GM23248 (cell line): ENCODE results near the gene KCNJ6. TPM values are rescaled to one million over a fixed set of nuclear protein-coding genes. Genes with fewer than 3 reads are reported as not detected.

Experiments used
- DNase-seq: peaks from one replicate; pipeline ENCODE4 v3.0.0-alpha.2; 2015
- H2AFZ ChIP-seq: fragments of 200-600 bp; sonication (generic); 2 replicates; pipeline ENCODE4 v1.6.1; 2016; ENCODE audit warnings: antibody characterized with exemption
- H3F3A ChIP-seq: fragments of 200-600 bp; sonication (generic); 2 replicates; pipeline ENCODE4 v1.6.1; 2016; ENCODE audit warnings: mild to moderate bottlenecking, antibody characterized with exemption, mixed run types; ENCODE audit not compliant: insufficient read depth
- H3K27ac ChIP-seq: fragments of 200-600 bp; sonication (generic); 2 replicates; pipeline ENCODE4 v1.5.1; 2016; ENCODE audit warnings: mild to moderate bottlenecking
- H3K27me3 ChIP-seq: fragments of 200-600 bp; sonication (generic); replicated peaks from 2 replicates; pipeline ENCODE4 v1.6.1; 2016; ENCODE audit warnings: mild to moderate bottlenecking; ENCODE audit not compliant: insufficient read depth
- H3K36me3 ChIP-seq: fragments of 200-600 bp; sonication (generic); 2 replicates; pipeline ENCODE4 v1.6.1; 2016; ENCODE audit warnings: low read depth, mild to moderate bottlenecking
- H3K4me1 ChIP-seq: fragments of 200-600 bp; sonication (generic); 2 replicates; pipeline ENCODE4 v1.6.1; 2016; ENCODE audit warnings: mild to moderate bottlenecking; ENCODE audit not compliant: insufficient read depth
- H3K4me2 ChIP-seq: fragments of 200-600 bp; sonication (generic); one replicate; pipeline ENCODE4 v1.6.1; 2016; ENCODE audit warnings: mild to moderate bottlenecking; ENCODE audit not compliant: unreplicated experiment
- H3K4me3 ChIP-seq: fragments of 200-600 bp; sonication (generic); 2 replicates; pipeline ENCODE4 v1.5.1; 2016; ENCODE audit warnings: mild to moderate bottlenecking
- H3K79me2 ChIP-seq: fragments of 200-600 bp; sonication (generic); 2 replicates; pipeline ENCODE4 v1.6.1; 2016; ENCODE audit warnings: mild to moderate bottlenecking; ENCODE audit not compliant: insufficient read depth
- H3K9ac ChIP-seq: fragments of 200-600 bp; sonication (generic); 2 replicates; pipeline ENCODE4 v1.6.1; 2016; ENCODE audit warnings: mild to moderate bottlenecking
- H3K9me2 ChIP-seq: fragments of 200-600 bp; sonication (generic); 2 replicates; pipeline ENCODE4 v1.6.1; 2016; ENCODE audit warnings: mixed run types, mild to moderate bottlenecking, moderate library complexity; ENCODE audit not compliant: insufficient read depth
- H3K9me3 ChIP-seq: fragments of 200-600 bp; sonication (generic); one replicate; pipeline ENCODE4 v1.6.1; 2017; ENCODE audit warnings: low read depth
- H4K20me1 ChIP-seq: fragments of 200-600 bp; sonication (generic); 2 replicates; pipeline ENCODE4 v1.6.0; 2016; ENCODE audit not compliant: insufficient read depth
- EZH2 ChIP-seq: fragments of 200-600 bp; sonication (generic); IDR thresholded peaks from 2 replicates; pipeline ENCODE4 v1.6.1; 2018; ENCODE audit warnings: antibody characterized with exemption, mild to moderate bottlenecking; ENCODE audit not compliant: insufficient read depth, poor library complexity, severe bottlenecking
- EZH2phosphoT487 ChIP-seq: fragments of 200-600 bp; sonication (generic); IDR thresholded peaks from 2 replicates; pipeline ENCODE4 v1.6.1; 2018; ENCODE audit warnings: antibody characterized with exemption, moderate library complexity, mild to moderate bottlenecking, low read depth; ENCODE audit not compliant: insufficient read depth
- WGBS, 2 experiments: methylation state at CpG; one replicate each; pipeline ENCODE4 v1.1.6; 2015 to 2017; ENCODE audit warnings: low lambda C conversion rate in 2 of 2, low coverage in 1 of 2; ENCODE audit errors: missing lambda C conversion rate in 2 of 2; 5-methylcytosine and 5-hydroxymethylcytosine counted together
- in situ Hi-C: fragments of 300-500 bp; cut with MboI; formaldehyde crosslinking; loops from 2 replicates; pipeline ENCODE4 v1.15.0; 2020
- polyA plus RNA-seq: library from polyadenylated mRNA; unstranded; fragments of >200 nt; fragmentation: Nextera tagmentation; extraction: Ambion mirVana; gene quantifications from 2 replicates; pipeline ENCODE4 v1.2.1, GENCODE V29; 2016
- total RNA-seq: library from RNA; depleted of rRNA; stranded (reverse); fragments of >200 nt; shearing (Covaris generic); gene quantifications from 2 replicates; pipeline ENCODE4 v1.2.3, GENCODE V29; 2014

Gene KCNJ6
- total and polyA plus RNA-seq, 2 experiments from 2014 or later, result 0.11 TPM; not detected in 1

DNA sequence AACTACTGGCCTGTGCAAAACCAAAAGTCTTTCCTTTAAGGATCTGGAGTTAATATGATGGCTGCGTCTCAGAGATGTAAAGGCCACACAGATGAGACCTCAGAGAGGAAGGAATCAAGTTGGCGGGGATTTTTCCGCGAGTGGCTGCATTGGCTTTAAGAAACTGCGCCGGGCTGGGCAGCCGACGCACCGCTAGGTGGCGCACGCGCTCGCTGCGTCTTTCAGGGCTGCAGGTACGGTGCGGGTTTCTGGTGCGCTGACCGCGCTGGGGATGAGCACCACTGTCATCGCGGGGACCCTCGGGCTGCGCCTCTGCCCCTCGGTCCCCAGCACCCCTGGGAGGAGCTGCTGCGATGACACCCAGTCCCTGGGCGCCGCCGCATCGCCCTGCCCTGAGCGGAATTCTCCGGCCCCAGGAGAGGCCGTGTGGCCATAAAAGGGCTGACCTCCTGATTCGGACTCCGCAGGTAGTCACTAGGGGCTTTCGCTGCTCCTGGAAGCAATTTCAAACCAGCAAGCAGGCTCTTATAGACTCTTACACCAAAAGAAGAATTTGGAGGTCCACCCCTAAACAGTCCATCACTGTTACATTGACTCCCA, 241.0 kb downstream of the KCNJ6 start:
- H2AFZ ChIP-seq, result no peak overlapping the region
- peaks cover 11% of the 10 kb centered on the region for H3K4me1 ChIP-seq
- no peaks in the 10 kb centered on the region for H3K79me2 ChIP-seq
- DNase-seq, result peak; percentile 61
- TF ChIP-seq EZH2 (no peak), EZH2phosphoT487 (no peak)
- H3K4me3 ChIP-seq, result no peak overlapping the region
- no peaks in the 10 kb centered on the region for H3K36me3 ChIP-seq
- no peaks in the 10 kb centered on the region for H3F3A ChIP-seq
- no peak overlapping the region for H3K4me2 ChIP-seq
- no peak overlapping the region for H3K27ac ChIP-seq
- H3K9me3 ChIP-seq, result no peaks in the 10 kb centered on the region
- in situ Hi-C loops, result no loop called here
- 23 to 25% methylated on average over 29 to 35 of the region's 35 CpGs for WGBS, 2 experiments
- H4K20me1 ChIP-seq, result no peaks in the 10 kb centered on the region
- H3K27me3 ChIP-seq, result peaks cover 20% of the 10 kb centered on the region; the same call in 1 of the 2 replicates
- H3K9ac ChIP-seq, result no peak overlapping the region
- H3K9me2 ChIP-seq, result no peaks in the 10 kb centered on the region

DNA sequence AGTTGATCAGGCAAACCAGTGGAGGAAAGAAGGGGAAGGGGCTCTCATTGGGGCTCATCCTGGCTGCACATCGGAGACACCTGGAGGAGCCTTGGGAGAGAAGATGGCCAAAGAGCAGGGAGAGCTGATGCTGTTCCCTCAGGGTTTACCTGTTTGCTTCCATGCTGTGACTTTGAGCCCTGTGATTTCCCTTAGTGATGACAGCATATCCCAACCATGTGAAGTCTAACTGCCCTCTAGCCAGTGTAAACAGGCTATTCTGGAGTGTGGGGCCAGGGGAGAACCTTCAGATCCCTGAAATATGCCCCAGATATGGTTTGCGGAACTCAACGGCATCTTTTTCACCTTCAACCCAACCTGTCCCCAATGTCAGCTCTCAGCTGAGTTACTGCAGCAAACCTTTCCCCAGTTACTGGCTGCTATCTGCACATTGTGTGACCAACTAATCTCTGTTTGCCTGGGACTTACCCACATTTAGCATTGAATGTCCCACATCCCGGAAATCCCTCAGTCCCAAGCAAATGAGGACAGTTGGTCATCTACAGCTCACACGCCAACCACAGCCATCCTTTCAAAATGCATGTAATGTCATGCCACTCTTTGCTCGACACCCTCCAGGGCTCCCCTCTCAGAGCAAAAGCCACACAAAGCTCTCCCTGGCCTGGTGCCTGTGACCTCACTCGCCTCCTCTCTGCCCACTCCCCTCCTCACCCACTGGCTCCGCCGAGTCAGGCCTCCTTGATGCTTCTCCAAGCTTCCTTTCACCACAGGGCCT, 242.3 kb downstream of the KCNJ6 start:
- H3K9ac ChIP-seq, result no peak overlapping the region
- no peak overlapping the region for H3K27ac ChIP-seq
- H4K20me1 ChIP-seq, result no peaks in the 10 kb centered on the region
- no peak for TF ChIP-seq EZH2
- TF ChIP-seq EZH2phosphoT487, result no peak
- no peaks in the 10 kb centered on the region for H3F3A ChIP-seq
- H3K79me2 ChIP-seq, result no peaks in the 10 kb centered on the region
- H3K36me3 ChIP-seq, result no peaks in the 10 kb centered on the region
- DNase-seq, result no peak
- H3K27me3 ChIP-seq, result 0 out of 2 replicates have a peak, but pooled peaks cover 15% of the 10 kb centered on the region
- no peaks in the 10 kb centered on the region for H3K9me2 ChIP-seq
- H3K4me2 ChIP-seq, result no peak overlapping the region
- H3K9me3 ChIP-seq, result no peaks in the 10 kb centered on the region
- no peak overlapping the region for H3K4me3 ChIP-seq
- in situ Hi-C loops, result no loop called here
- 80 to 81% methylated on average over 9 of the region's 9 CpGs for WGBS, 2 experiments
- no peak overlapping the region for H2AFZ ChIP-seq
- peaks cover 11% of the 10 kb centered on the region for H3K4me1 ChIP-seq

DNA sequence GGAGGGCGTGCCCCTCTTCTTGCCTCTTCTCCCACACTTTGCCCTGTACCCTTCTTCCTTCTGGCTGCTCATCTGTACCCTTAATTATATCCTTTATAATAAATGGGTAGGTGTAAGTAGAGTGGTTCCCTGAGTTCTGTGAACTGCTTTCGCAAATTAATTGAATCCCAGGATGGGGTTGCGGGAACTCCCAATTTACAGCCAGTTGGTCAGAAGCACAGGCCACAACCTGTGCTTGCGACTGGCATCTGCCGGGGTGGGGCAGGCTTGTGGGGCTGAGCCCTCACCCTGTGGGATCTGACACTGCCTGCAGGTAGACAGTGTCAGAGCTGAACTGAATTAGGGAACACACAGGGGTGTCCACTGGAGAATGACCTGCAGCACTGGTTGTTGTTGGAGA, 244.9 kb downstream of the KCNJ6 start:
- no peaks in the 10 kb centered on the region for H3K9me2 ChIP-seq
- no peak overlapping the region for H3K4me3 ChIP-seq
- H3K27me3 ChIP-seq, result 0 out of 2 replicates have a peak, but pooled peaks cover 5% of the 10 kb centered on the region
- H3F3A ChIP-seq, result no peaks in the 10 kb centered on the region
- no peaks in the 10 kb centered on the region for H3K79me2 ChIP-seq
- 79 to 84% methylated on average over 5 of the region's 5 CpGs for WGBS, 2 experiments
- no peaks in the 10 kb centered on the region for H3K36me3 ChIP-seq
- no peak overlapping the region for H3K4me2 ChIP-seq
- no peaks in the 10 kb centered on the region for H3K9me3 ChIP-seq
- in situ Hi-C loops, result no loop called here
- H4K20me1 ChIP-seq, result no peaks in the 10 kb centered on the region
- TF ChIP-seq EZH2 (no peak), EZH2phosphoT487 (no peak)
- no peak for DNase-seq
- H3K4me1 ChIP-seq, result peaks cover 11% of the 10 kb centered on the region
- no peak overlapping the region for H3K27ac ChIP-seq
- no peak overlapping the region for H2AFZ ChIP-seq
- no peak overlapping the region for H3K9ac ChIP-seq

DNA sequence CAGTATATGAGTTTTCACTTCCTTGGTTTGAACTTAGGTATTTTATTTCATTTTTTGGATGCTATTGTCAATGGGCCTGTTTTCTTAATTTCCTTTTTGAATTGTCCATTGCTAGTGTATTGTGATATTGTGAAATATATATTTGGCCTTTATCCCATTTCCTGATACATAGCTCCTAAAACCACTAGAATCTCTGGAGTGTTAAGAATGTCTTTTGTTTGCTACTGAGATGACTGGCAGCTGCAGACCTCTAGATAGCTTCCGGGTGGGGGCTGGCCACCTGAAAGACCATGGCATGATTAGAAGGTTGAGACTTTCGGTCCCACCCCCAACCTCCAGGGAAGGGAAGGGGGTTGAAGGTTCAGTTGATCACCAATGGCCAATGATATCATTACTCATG, 245.4 kb downstream of the KCNJ6 start:
- no peak overlapping the region for H3K4me3 ChIP-seq
- 34 to 45% methylated on average over 2 of the region's 2 CpGs for WGBS, 2 experiments
- H3F3A ChIP-seq, result no peaks in the 10 kb centered on the region
- H3K4me1 ChIP-seq, result peaks cover 11% of the 10 kb centered on the region
- H3K27me3 ChIP-seq, result 0 out of 2 replicates have a peak, but pooled peaks cover 5% of the 10 kb centered on the region
- no peaks in the 10 kb centered on the region for H3K79me2 ChIP-seq
- H4K20me1 ChIP-seq, result no peaks in the 10 kb centered on the region
- peak; percentile 75 for DNase-seq
- H3K9me3 ChIP-seq, result no peaks in the 10 kb centered on the region
- TF ChIP-seq EZH2 (no peak), EZH2phosphoT487 (no peak)
- no peaks in the 10 kb centered on the region for H3K9me2 ChIP-seq
- in situ Hi-C loops, result no loop called here
- H3K4me2 ChIP-seq, result peak overlapping the region; percentile 23
- no peak overlapping the region for H3K27ac ChIP-seq
- H2AFZ ChIP-seq, result no peak overlapping the region
- H3K9ac ChIP-seq, result no peak overlapping the region
- no peaks in the 10 kb centered on the region for H3K36me3 ChIP-seq
